Occipital lobe (tissue), 2 donors: ENCODE data around the gene KRT2. TPM values are rescaled to one million over a fixed set of nuclear protein-coding genes. Genes with fewer than 3 reads are reported as not detected.

Experiments used
- DNase-seq: peaks from one replicate; lab custom pipeline; 2025; lab: John Stamatoyannopoulos, UW
- total RNA-seq: library from RNA; depleted of rRNA; stranded (reverse); fragments of >200 nt; gene quantifications from one replicate; pipeline ENCODE4 v1.2.3, GENCODE V29; 2014

The KRT2 gene
- total RNA-seq, 1 donor from 2014 or later, result not detected

GRCh38 chr12:52616680-52617402, 35.2 kb downstream of the KRT2 start:
- DNase-seq, result no peak

- DNase-seq, result no peak
Observed at GRCh38 chr12:52615912-52616311, 36.1 kb downstream of the KRT2 start.

GRCh38 chr12:52615208-52615868, 36.7 kb downstream of the KRT2 start:
- DNase-seq, result no peak

- DNase-seq, result no peak
Observed at GRCh38 chr12:52614381-52615207, 37.4 kb downstream of the KRT2 start.

GRCh38 chr12:52613384-52614030, 38.5 kb downstream of the KRT2 start:
- no peak for DNase-seq

GRCh38 chr12:52612431-52613383, 39.3 kb downstream of the KRT2 start:
- no peak for DNase-seq

GRCh38 chr12:52611080-52611468, 40.9 kb downstream of the KRT2 start:
- DNase-seq, result no peak

GRCh38 chr12:52608826-52609630, 43.0 kb downstream of the KRT2 start:
- no peak for DNase-seq

- no peak for DNase-seq
Observed at GRCh38 chr12:52608161-52608560, 43.9 kb downstream of the KRT2 start.

- no peak for DNase-seq
Observed at GRCh38 chr12:52607314-52607713, 44.7 kb downstream of the KRT2 start.

- DNase-seq, result no peak
Observed at GRCh38 chr12:52606581-52607218, 45.3 kb downstream of the KRT2 start.

- DNase-seq, result no peak
Observed at GRCh38 chr12:52606096-52606495, 45.9 kb downstream of the KRT2 start.

GRCh38 chr12:52605542-52605941, 46.5 kb downstream of the KRT2 start:
- no peak for DNase-seq

- no peak for DNase-seq
Observed at GRCh38 chr12:52604859-52605258, 47.2 kb downstream of the KRT2 start.

- no peak for DNase-seq
Observed at GRCh38 chr12:52603314-52603713, 48.7 kb downstream of the KRT2 start.

GRCh38 chr12:52602552-52602951, 49.5 kb downstream of the KRT2 start:
- no peak for DNase-seq

- no peak for DNase-seq
Observed at GRCh38 chr12:52601671-52602070, 50.3 kb downstream of the KRT2 start.

GRCh38 chr12:52600941-52601481, 51.0 kb downstream of the KRT2 start, which contains the start of gene KRT72:
Gene KRT72, minus strand, starts transcription at chr12:52601463. Its CDS starts 11 bp downstream, at chr12:52601452.
- DNase-seq, result no peak

GRCh38 chr12:52600475-52600874, 51.5 kb downstream of the KRT2 start:
- DNase-seq, result no peak
